Measurements from ENCODE around the gene SPACA9. TPM values are rescaled to one million over a fixed set of nuclear protein-coding genes. Genes with fewer than 3 reads are reported as not detected.

Gene SPACA9
- total and polyA plus RNA-seq, 10 of the 15 experiments (the other 5 are each of a cell fraction or from before 2014, with no cell fraction given): 0.68 to 2.9 (median 1.0) TPM

DNA sequence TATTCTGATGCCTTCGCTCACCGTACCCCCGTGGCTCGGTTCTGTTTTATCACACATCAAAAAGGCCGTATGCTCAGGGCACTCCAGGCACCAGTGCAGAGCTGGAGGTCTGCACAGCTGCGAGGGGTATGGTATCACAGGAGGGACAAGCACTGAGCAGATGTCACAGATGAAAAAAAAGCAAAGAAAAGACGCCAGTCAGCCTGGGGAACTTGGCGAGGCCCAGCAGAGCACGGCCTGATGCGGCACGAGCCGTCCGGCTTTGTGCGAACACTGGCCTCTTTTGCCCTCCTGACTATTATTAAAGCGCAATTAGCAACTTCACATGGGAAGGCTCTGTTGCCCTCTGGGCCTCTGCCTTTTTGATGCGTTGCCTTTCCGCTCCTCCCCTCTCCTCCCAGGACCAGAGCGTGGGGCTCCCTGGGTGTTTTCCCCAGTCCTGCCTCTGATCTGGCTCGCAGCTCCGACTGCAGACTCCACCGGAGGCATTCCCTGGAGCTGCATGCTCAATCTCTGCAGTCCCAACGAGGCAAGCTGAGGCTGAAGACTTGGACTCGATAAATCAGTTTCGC, 45.1 kb upstream of the SPACA9 start (continued):
- TF ChIP-seq, protein P1, sequence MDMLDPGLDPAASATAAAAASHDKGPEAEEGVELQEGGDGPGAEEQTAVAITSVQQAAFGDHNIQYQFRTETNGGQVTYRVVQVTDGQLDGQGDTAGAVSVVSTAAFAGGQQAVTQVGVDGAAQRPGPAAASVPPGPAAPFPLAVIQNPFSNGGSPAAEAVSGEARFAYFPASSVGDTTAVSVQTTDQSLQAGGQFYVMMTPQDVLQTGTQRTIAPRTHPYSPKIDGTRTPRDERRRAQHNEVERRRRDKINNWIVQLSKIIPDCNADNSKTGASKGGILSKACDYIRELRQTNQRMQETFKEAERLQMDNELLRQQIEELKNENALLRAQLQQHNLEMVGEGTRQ (IDR thresholded peaks at IDR 0.05; ENCODE audit: borderline replicate concordance, low read depth, low read length): no peak
- TF ChIP-seq ZBED1 (IDR thresholded peaks at IDR 0.05; ENCODE audit: borderline replicate concordance): no peak
- TF ChIP-seq, protein P2, sequence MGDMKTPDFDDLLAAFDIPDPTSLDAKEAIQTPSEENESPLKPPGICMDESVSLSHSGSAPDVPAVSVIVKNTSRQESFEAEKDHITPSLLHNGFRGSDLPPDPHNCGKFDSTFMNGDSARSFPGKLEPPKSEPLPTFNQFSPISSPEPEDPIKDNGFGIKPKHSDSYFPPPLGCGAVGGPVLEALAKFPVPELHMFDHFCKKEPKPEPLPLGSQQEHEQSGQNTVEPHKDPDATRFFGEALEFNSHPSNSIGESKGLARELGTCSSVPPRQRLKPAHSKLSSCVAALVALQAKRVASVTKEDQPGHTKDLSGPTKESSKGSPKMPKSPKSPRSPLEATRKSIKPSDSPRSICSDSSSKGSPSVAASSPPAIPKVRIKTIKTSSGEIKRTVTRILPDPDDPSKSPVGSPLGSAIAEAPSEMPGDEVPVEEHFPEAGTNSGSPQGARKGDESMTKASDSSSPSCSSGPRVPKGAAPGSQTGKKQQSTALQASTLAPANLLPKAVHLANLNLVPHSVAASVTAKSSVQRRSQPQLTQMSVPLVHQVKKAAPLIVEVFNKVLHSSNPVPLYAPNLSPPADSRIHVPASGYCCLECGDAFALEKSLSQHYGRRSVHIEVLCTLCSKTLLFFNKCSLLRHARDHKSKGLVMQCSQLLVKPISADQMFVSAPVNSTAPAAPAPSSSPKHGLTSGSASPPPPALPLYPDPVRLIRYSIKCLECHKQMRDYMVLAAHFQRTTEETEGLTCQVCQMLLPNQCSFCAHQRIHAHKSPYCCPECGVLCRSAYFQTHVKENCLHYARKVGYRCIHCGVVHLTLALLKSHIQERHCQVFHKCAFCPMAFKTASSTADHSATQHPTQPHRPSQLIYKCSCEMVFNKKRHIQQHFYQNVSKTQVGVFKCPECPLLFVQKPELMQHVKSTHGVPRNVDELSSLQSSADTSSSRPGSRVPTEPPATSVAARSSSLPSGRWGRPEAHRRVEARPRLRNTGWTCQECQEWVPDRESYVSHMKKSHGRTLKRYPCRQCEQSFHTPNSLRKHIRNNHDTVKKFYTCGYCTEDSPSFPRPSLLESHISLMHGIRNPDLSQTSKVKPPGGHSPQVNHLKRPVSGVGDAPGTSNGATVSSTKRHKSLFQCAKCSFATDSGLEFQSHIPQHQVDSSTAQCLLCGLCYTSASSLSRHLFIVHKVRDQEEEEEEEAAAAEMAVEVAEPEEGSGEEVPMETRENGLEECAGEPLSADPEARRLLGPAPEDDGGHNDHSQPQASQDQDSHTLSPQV (IDR thresholded peaks at IDR 0.05): no peak
- no peak for TF ChIP-seq HDGF (IDR thresholded peaks at IDR 0.05)
- no peak for TF ChIP-seq GATAD2B (conservative IDR thresholded peaks at IDR 0.05; ENCODE audit: low read depth)
- TF ChIP-seq, protein P3, sequence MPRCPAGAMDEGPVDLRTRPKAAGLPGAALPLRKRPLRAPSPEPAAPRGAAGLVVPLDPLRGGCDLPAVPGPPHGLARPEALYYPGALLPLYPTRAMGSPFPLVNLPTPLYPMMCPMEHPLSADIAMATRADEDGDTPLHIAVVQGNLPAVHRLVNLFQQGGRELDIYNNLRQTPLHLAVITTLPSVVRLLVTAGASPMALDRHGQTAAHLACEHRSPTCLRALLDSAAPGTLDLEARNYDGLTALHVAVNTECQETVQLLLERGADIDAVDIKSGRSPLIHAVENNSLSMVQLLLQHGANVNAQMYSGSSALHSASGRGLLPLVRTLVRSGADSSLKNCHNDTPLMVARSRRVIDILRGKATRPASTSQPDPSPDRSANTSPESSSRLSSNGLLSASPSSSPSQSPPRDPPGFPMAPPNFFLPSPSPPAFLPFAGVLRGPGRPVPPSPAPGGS (IDR thresholded peaks at IDR 0.05; ENCODE audit: borderline replicate concordance, insufficient read depth, low read depth, low read length, poor library complexity, severe bottlenecking): no peak

Measured in GM12878 (cell line).